ENCODE results near the gene PM20D2. TPM values are rescaled to one million over a fixed set of nuclear protein-coding genes. Genes with fewer than 3 reads are reported as not detected.

Gene PM20D2
- total RNA-seq, 3 donors from 2014 or later, result 3.7 to 22.5 (median 21.3) TPM

- no peak for DNase-seq (ENCODE audit: low spot score in 2 of 2)
- no peaks in the 10 kb centered on the region for H3K9me3 ChIP-seq
- H3K4me3 ChIP-seq, result no peak overlapping the region
- TF ChIP-seq POLR2A (IDR thresholded peaks at IDR 0.05) (no peak), POLR2AphosphoS5 (IDR thresholded peaks at IDR 0.05) (no peak), CTCF (IDR thresholded peaks at IDR 0.05) (no peak)
- no peaks in the 10 kb centered on the region for H3K36me3 ChIP-seq
- no peaks in the 10 kb centered on the region for H3K27me3 ChIP-seq
- peak overlapping the region; percentile 73 to 79 for H3K27ac ChIP-seq
- H3K4me1 ChIP-seq, result no peaks in the 10 kb centered on the region
- intact Hi-C loops (cut with DNase I; ENCODE audit: low total_unique reads), result no loop called here
Measured at GRCh38 chr6:89160331-89161092, 14.7 kb downstream of the PM20D2 start.

GRCh38 chr6:89161326-89162046 lies 15.6 kb downstream of the PM20D2 start:
- no peak for DNase-seq (ENCODE audit: low spot score in 2 of 2)

GRCh38 chr6:89162047-89162371 lies 16.2 kb downstream of the PM20D2 start:
- H3K4me3 ChIP-seq, result peak overlapping the region in 1 of 3 donors; percentile 6
- no peak for TF ChIP-seq POLR2AphosphoS5 (IDR thresholded peaks at IDR 0.05)
- no peaks in the 10 kb centered on the region for H3K27me3 ChIP-seq
- intact Hi-C loops (cut with DNase I; ENCODE audit: low total_unique reads), result no loop called here
- H3K9me3 ChIP-seq, result no peaks in the 10 kb centered on the region
- DNase-seq (ENCODE audit: low spot score in 2 of 2), result no peak
- H3K36me3 ChIP-seq, result no peaks in the 10 kb centered on the region
- no peaks in the 10 kb centered on the region for H3K4me1 ChIP-seq
- peak overlapping the region; percentile 73 to 79 for H3K27ac ChIP-seq

More at GRCh38 chr6:89161326-89162046, 15.6 kb downstream of the PM20D2 start:
- intact Hi-C loops (cut with DNase I; ENCODE audit: low total_unique reads), result no loop called here
- no peak for TF ChIP-seq POLR2A (IDR thresholded peaks at IDR 0.05)
- no peak for TF ChIP-seq POLR2AphosphoS5 (IDR thresholded peaks at IDR 0.05)
- TF ChIP-seq CTCF (IDR thresholded peaks at IDR 0.05), result no peak
- Histone ChIP-seq H3K9me3 (no peaks in the 10 kb centered on the region), H3K36me3 (no peaks in the 10 kb centered on the region), H3K4me1 (no peaks in the 10 kb centered on the region), H3K27ac (peak overlapping the region; percentile 73 to 79), H3K27me3 (no peaks in the 10 kb centered on the region), H3K4me3 (peak overlapping the region in 1 of 3 donors; percentile 6)

- Histone ChIP-seq H3K4me1 (no peaks in the 10 kb centered on the region), H3K4me3 (no peak overlapping the region), H3K27me3 (no peaks in the 10 kb centered on the region), H3K27ac (no peak overlapping the region), H3K9me3 (no peaks in the 10 kb centered on the region), H3K36me3 (no peaks in the 10 kb centered on the region)
- intact Hi-C loops (cut with DNase I; ENCODE audit: low total_unique reads), result no loop called here
- TF ChIP-seq CTCF (IDR thresholded peaks at IDR 0.05) (no peak), POLR2A (IDR thresholded peaks at IDR 0.05) (no peak)
- DNase-seq (ENCODE audit: low spot score in 2 of 2), result no peak
Measured at GRCh38 chr6:89172131-89172530, 26.3 kb downstream of the PM20D2 start.

GRCh38 chr6:89173634-89174033 lies 27.8 kb downstream of the PM20D2 start:
- Histone ChIP-seq H3K4me1 (no peaks in the 10 kb centered on the region), H3K9me3 (no peaks in the 10 kb centered on the region), H3K27ac (no peak overlapping the region), H3K36me3 (no peaks in the 10 kb centered on the region), H3K4me3 (no peak overlapping the region), H3K27me3 (no peaks in the 10 kb centered on the region)
- DNase-seq (ENCODE audit: low spot score in 2 of 2), result no peak
- TF ChIP-seq CTCF (IDR thresholded peaks at IDR 0.05) (no peak), POLR2AphosphoS5 (IDR thresholded peaks at IDR 0.05) (no peak), POLR2A (IDR thresholded peaks at IDR 0.05) (no peak)
- intact Hi-C loops (cut with DNase I; ENCODE audit: low total_unique reads), result no loop called here

Data from breast epithelium (tissue), 4 donors.